ENCODE data around the gene C2CD2.

C2CD2 gene

GRCh38 chr21:41836166-41837015 lies 117.4 kb downstream of the C2CD2 start:
- DNase-seq = no peak

- no peak for DNase-seq
Measured at GRCh38 chr21:41835711-41836154, 118.1 kb downstream of the C2CD2 start.

Data from right hindlimb (tissue), 1 donor.